H9 (cell line): ENCODE data around the gene SUPT7L. TPM values are rescaled to one million over a fixed set of nuclear protein-coding genes. Genes with fewer than 3 reads are reported as not detected.

Experiments
- DNase-seq: peaks from one replicate; pipeline ENCODE4 v3.0.0-alpha.2; 2017
- H2AFZ ChIP-seq: one replicate; pipeline ENCODE4 v1.6.1; 2013; ENCODE audit warnings: mild to moderate bottlenecking, low read length, control low read depth, moderate library complexity
- H2AK5ac ChIP-seq: 2 replicates; pipeline ENCODE4 v1.6.1; 2013; ENCODE audit warnings: low read length, control low read depth, mixed read lengths; ENCODE audit not compliant: insufficient read length
- H2BK120ac ChIP-seq: one replicate; pipeline ENCODE4 v1.6.1; 2013; ENCODE audit warnings: low read depth, mild to moderate bottlenecking, low read length, control low read depth, inconsistent platforms; ENCODE audit not compliant: poor library complexity, severe bottlenecking
- H2BK12ac ChIP-seq: 2 replicates; pipeline ENCODE4 v1.6.1; 2013; ENCODE audit warnings: low read length, control low read depth, mixed read lengths, low read depth; ENCODE audit not compliant: insufficient read length
- H2BK15ac ChIP-seq: 2 replicates; pipeline ENCODE4 v1.6.1; 2013; ENCODE audit warnings: low read depth, low read length, control low read depth
- H2BK20ac ChIP-seq: one replicate; pipeline ENCODE4 v1.6.1; 2013; ENCODE audit warnings: low read depth, mild to moderate bottlenecking, low read length, control low read depth, inconsistent platforms; ENCODE audit not compliant: poor library complexity, severe bottlenecking
- H2BK5ac ChIP-seq: 2 replicates; pipeline ENCODE4 v1.6.1; 2013; ENCODE audit warnings: low read length, control low read depth, mixed read lengths; ENCODE audit not compliant: insufficient read length
- H3K14ac ChIP-seq: 2 replicates; pipeline ENCODE4 v1.6.1; 2013; ENCODE audit warnings: low read length, control low read depth; ENCODE audit not compliant: insufficient read depth
- H3K18ac ChIP-seq: 2 replicates; pipeline ENCODE4 v1.6.1; 2013; ENCODE audit warnings: low read depth, mild to moderate bottlenecking, mixed read lengths, low read length, control low read depth; ENCODE audit not compliant: insufficient read length
- H3K23ac ChIP-seq: 2 replicates; pipeline ENCODE4 v1.6.1; 2013; ENCODE audit warnings: low read length, control low read depth, mixed read lengths, low read depth; ENCODE audit not compliant: insufficient read length
- H3K23me2 ChIP-seq: 2 replicates; pipeline ENCODE4 v1.6.1; 2013; ENCODE audit warnings: low read depth, mild to moderate bottlenecking, mixed read lengths, low read length, control low read depth; ENCODE audit not compliant: insufficient read length, poor library complexity, severe bottlenecking
- H3K27ac ChIP-seq: 2 replicates; pipeline ENCODE4 v1.5.1; 2013; ENCODE audit warnings: low read length, control low read depth, mixed read lengths, low read depth; ENCODE audit not compliant: insufficient read length
- H3K27me3 ChIP-seq: 2 replicates; pipeline ENCODE4 v1.6.1; 2013; ENCODE audit warnings: low read length, control low read depth, inconsistent platforms; ENCODE audit not compliant: insufficient read depth
- H3K4ac ChIP-seq: 2 replicates; pipeline ENCODE4 v1.6.1; 2013; ENCODE audit warnings: low read depth, mild to moderate bottlenecking, control low read depth, inconsistent platforms, low read length, moderate library complexity
- H3K4me1 ChIP-seq: 2 replicates; pipeline ENCODE4 v1.6.1; 2013; ENCODE audit warnings: low read length, control low read depth, inconsistent platforms; ENCODE audit not compliant: insufficient read depth
- H3K4me2 ChIP-seq: 2 replicates; pipeline ENCODE4 v1.6.1; 2013; ENCODE audit warnings: low read length, control low read depth, mixed read lengths; ENCODE audit not compliant: insufficient read length, insufficient read depth
- H3K56ac ChIP-seq: 2 replicates; pipeline ENCODE4 v1.6.1; 2013; ENCODE audit warnings: low read depth, mild to moderate bottlenecking, mixed read lengths, low read length, control low read depth; ENCODE audit not compliant: insufficient read length
- H3K79me1 ChIP-seq: 2 replicates; pipeline ENCODE4 v1.6.1; 2013; ENCODE audit warnings: low read depth, mild to moderate bottlenecking, moderate library complexity, low read length, control low read depth, inconsistent platforms; ENCODE audit not compliant: insufficient read depth, poor library complexity, severe bottlenecking
- H3K79me2 ChIP-seq: 2 replicates; pipeline ENCODE4 v1.6.1; 2013; ENCODE audit warnings: low read length, control low read depth, inconsistent platforms; ENCODE audit not compliant: insufficient read depth
- H3K9ac ChIP-seq: 2 replicates; pipeline ENCODE4 v1.6.1; 2013; ENCODE audit warnings: low read length, control low read depth, mixed read lengths; ENCODE audit not compliant: insufficient read length; ENCODE audit errors: extremely low read depth
- H3K9me3 ChIP-seq: one replicate; pipeline ENCODE4 v1.6.1; 2013; ENCODE audit warnings: low read depth, low read length, inconsistent platforms; ENCODE audit not compliant: control insufficient read depth
- H3T11ph ChIP-seq: one replicate; pipeline ENCODE4 v1.6.1; 2013; ENCODE audit warnings: mild to moderate bottlenecking, low read length, control low read depth, inconsistent platforms
- H4K20me1 ChIP-seq: one replicate; pipeline ENCODE4 v1.6.1; 2013; ENCODE audit not compliant: control insufficient read depth, insufficient read length, insufficient read depth
- H4K5ac ChIP-seq: 2 replicates; pipeline ENCODE4 v1.6.1; 2013; ENCODE audit warnings: low read depth, mild to moderate bottlenecking, mixed read lengths, low read length, control low read depth; ENCODE audit not compliant: insufficient read length
- H4K8ac ChIP-seq: replicated peaks from 2 replicates; pipeline ENCODE4 v1.6.1; 2013; ENCODE audit warnings: low read length, control low read depth, mixed read lengths, low read depth; ENCODE audit not compliant: insufficient read length
- H4K91ac ChIP-seq: 2 replicates; pipeline ENCODE4 v1.6.1; 2013; ENCODE audit warnings: low read depth, mild to moderate bottlenecking, moderate library complexity, mixed read lengths, low read length, control low read depth; ENCODE audit not compliant: insufficient read length
- H3K27ac Mint-ChIP-seq, 3 experiments: 2 replicates in 2 of 3; 3 replicates in 1 of 3; pipeline ENCODE4 v1.8.0; 2020 to 2021; ENCODE audit warnings: mixed read lengths in 3 of 3, mild to moderate bottlenecking in 1 of 3, moderate library complexity in 1 of 3
- H3K27me3 Mint-ChIP-seq: 2 replicates; pipeline ENCODE4 v1.8.0; 2021; ENCODE audit warnings: low read depth, mild to moderate bottlenecking, moderate library complexity, mixed read lengths
- H3K36me3 Mint-ChIP-seq, 3 experiments: 2 replicates in 2 of 3; 3 replicates in 1 of 3; pipeline ENCODE4 v1.8.0; 2020 to 2021; ENCODE audit warnings: low read depth in 3 of 3, mixed read lengths in 3 of 3; ENCODE audit not compliant: insufficient read depth in 1 of 3
- H3K4me1 Mint-ChIP-seq, 2 experiments: 2 replicates each; pipeline ENCODE4 v1.8.0; 2020; ENCODE audit warnings: mixed read lengths in 2 of 2
- H3K4me3 Mint-ChIP-seq, 2 experiments: 2 replicates in 1 of 2; 3 replicates in 1 of 2; pipeline ENCODE4 v1.8.0; 2020 to 2021; ENCODE audit warnings: mild to moderate bottlenecking in 2 of 2, mixed read lengths in 2 of 2, moderate library complexity in 1 of 2
- H3K9me3 Mint-ChIP-seq, 2 experiments: 2 replicates in 1 of 2; 3 replicates in 1 of 2; pipeline ENCODE4 v1.8.0; 2020; ENCODE audit warnings: mild to moderate bottlenecking in 2 of 2, mixed read lengths in 2 of 2, moderate library complexity in 1 of 2
- WGBS: extraction: QIAGEN DNeasy Blood & Tissue Kit; methylation state at CpG from one replicate; pipeline ENCODE4 v1.1.7; 2013; ENCODE audit warnings: missing lambda C conversion rate, low lambda C conversion rate, mixed read lengths; ENCODE audit not compliant: insufficient read length; ENCODE audit errors: extremely low coverage; 5-methylcytosine and 5-hydroxymethylcytosine counted together
- total RNA-seq: library from RNA; stranded (reverse); gene quantifications from 2 replicates; pipeline ENCODE4 v1.2.1, GENCODE V29; 2021
- TF ChIP-seq, protein P1 (sequence below): fragments of 200-600 bp; sonication (generic); conservative IDR thresholded peaks from 3 replicates; pipeline ENCODE4 v1.8.0; 2021; ENCODE audit warnings: antibody characterized with exemption, mild to moderate bottlenecking

The SUPT7L gene
- total RNA-seq, 1 experiment from 2014 or later = 30.4 TPM

DNA sequence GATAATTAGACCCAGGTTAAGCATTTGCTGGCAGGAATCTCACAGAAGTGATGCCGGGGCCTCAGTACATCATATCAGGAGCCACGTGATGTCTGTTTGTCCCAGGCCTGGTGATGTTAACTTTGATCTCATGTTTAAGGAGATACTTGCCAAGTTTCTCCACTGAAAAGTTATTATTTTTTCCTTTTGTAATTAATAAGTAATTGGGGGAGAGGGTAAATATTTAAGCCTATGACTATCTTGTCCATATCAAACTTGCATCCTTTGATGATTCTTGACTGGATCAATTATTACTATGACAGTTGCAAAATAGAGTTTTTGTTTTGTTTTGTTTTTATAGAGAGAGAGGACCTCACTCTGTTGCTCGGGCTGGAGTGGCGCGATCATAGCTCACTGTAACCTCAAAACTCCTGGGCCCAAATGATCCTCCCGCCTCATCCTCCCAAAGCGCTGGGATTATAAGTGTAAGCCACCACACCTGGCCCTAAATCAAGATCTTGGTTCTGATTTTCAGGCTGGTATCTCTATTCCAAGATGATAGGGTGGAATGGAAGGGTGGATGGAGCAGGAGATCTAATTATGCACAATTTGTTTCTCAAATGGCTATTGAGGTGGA, 46.7 kb upstream of the SUPT7L start:
- Mint-ChIP-seq H3K36me3 (no peaks in the 10 kb centered on the region; a peak in 1 of 7 replicates), H3K27ac (no peak overlapping the region), H3K4me1 (peaks cover 11 to 20% of the 10 kb centered on the region in 2 experiments), H3K4me3 (no peak overlapping the region), H3K9me3 (no peaks in the 10 kb centered on the region), H3K27me3 (peaks cover 7% of the 10 kb centered on the region)
- Histone ChIP-seq H3K9ac (no peak overlapping the region), H4K8ac (no peak overlapping the region), H4K20me1 (no peaks in the 10 kb centered on the region), H3K27ac (no peak overlapping the region), H3K4ac (no peak overlapping the region), H3K4me2 (no peak overlapping the region), H2BK5ac (no peak overlapping the region), H3K23ac (no peak overlapping the region), H3K4me1 (peaks cover 4% of the 10 kb centered on the region; the same call in 1 of the 2 replicates), H2BK12ac (no peak overlapping the region), H3K56ac (no peak overlapping the region), H4K5ac (no peak overlapping the region), H3T11ph (no peak overlapping the region), H3K9me3 (no peaks in the 10 kb centered on the region), H3K79me2 (no peaks in the 10 kb centered on the region), H2AK5ac (no peak overlapping the region), H3K27me3 (no peaks in the 10 kb centered on the region), H2BK15ac (no peak overlapping the region), H3K23me2 (peaks cover 4% of the 10 kb centered on the region), H3K79me1 (no peaks in the 10 kb centered on the region), H2BK120ac (no peak overlapping the region), H2AFZ (no peak overlapping the region), H3K14ac (no peak overlapping the region), H4K91ac (no peak overlapping the region), H2BK20ac (no peak overlapping the region), H3K18ac (no peak overlapping the region)
- WGBS = no CpG with 5 or more reads among the region's 7 CpGs
- TF ChIP-seq, protein P1, sequence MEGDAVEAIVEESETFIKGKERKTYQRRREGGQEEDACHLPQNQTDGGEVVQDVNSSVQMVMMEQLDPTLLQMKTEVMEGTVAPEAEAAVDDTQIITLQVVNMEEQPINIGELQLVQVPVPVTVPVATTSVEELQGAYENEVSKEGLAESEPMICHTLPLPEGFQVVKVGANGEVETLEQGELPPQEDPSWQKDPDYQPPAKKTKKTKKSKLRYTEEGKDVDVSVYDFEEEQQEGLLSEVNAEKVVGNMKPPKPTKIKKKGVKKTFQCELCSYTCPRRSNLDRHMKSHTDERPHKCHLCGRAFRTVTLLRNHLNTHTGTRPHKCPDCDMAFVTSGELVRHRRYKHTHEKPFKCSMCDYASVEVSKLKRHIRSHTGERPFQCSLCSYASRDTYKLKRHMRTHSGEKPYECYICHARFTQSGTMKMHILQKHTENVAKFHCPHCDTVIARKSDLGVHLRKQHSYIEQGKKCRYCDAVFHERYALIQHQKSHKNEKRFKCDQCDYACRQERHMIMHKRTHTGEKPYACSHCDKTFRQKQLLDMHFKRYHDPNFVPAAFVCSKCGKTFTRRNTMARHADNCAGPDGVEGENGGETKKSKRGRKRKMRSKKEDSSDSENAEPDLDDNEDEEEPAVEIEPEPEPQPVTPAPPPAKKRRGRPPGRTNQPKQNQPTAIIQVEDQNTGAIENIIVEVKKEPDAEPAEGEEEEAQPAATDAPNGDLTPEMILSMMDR = no peak
- no peak for DNase-seq
